NCI-H1092 treated with DMSO at 0.1 percent for 48 hours (cell line): ENCODE results near the gene HOXD9.

Experiments
- DNase-seq: peaks from one replicate; lab custom pipeline; 2025; lab: John Stamatoyannopoulos, UW

HOXD9 gene

GRCh38 chr2:176165370-176166050 is 43.0 kb downstream of the HOXD9 start:
- DNase-seq, result no peak

- no peak for DNase-seq
These were observed 43.8 kb downstream of the HOXD9 start for GRCh38 chr2:176166272-176166671.

GRCh38 chr2:176167398-176167797 is 44.9 kb downstream of the HOXD9 start:
- no peak for DNase-seq

DNA sequence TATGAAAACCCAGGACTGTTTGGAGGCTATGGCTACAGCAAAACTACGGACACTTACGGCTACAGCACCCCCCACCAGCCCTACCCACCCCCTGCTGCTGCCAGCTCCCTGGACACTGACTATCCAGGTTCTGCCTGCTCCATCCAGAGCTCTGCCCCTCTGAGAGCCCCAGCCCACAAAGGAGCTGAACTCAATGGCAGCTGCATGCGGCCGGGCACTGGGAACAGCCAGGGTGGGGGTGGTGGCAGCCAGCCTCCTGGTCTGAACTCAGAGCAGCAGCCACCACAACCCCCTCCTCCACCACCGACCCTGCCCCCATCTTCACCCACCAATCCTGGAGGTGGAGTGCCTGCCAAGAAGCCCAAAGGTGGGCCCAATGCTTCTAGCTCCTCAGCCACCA is 46.7 kb downstream of the HOXD9 start:
- no peak for DNase-seq

- no peak for DNase-seq
These were observed 47.2 kb downstream of the HOXD9 start for GRCh38 chr2:176169711-176170110.

- no peak for DNase-seq
These were observed 48.2 kb downstream of the HOXD9 start for GRCh38 chr2:176170602-176171305.

DNA sequence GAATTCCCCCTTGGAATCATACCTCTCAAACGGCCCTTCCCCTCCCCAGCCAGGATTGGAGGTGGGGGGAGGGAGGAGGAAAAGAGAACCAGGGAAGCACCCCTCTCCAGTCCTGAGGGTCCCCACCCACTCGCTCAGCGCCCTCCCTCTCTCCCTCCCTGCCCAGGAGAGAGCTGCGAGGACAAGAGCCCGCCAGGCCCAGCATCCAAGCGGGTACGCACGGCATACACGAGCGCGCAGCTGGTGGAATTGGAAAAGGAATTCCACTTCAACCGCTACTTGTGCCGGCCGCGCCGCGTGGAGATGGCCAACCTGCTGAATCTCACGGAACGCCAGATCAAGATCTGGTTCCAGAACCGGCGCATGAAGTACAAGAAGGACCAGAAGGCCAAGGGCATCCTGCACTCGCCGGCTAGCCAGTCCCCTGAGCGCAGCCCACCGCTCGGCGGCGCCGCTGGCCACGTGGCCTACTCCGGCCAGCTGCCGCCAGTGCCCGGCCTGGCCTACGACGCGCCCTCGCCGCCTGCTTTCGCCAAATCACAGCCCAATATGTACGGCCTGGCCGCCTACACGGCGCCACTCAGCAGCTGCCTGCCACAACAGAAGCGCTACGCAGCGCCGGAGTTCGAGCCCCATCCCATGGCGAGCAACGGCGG is 49.0 kb downstream of the HOXD9 start:
- DNase-seq, result no peak

DNA sequence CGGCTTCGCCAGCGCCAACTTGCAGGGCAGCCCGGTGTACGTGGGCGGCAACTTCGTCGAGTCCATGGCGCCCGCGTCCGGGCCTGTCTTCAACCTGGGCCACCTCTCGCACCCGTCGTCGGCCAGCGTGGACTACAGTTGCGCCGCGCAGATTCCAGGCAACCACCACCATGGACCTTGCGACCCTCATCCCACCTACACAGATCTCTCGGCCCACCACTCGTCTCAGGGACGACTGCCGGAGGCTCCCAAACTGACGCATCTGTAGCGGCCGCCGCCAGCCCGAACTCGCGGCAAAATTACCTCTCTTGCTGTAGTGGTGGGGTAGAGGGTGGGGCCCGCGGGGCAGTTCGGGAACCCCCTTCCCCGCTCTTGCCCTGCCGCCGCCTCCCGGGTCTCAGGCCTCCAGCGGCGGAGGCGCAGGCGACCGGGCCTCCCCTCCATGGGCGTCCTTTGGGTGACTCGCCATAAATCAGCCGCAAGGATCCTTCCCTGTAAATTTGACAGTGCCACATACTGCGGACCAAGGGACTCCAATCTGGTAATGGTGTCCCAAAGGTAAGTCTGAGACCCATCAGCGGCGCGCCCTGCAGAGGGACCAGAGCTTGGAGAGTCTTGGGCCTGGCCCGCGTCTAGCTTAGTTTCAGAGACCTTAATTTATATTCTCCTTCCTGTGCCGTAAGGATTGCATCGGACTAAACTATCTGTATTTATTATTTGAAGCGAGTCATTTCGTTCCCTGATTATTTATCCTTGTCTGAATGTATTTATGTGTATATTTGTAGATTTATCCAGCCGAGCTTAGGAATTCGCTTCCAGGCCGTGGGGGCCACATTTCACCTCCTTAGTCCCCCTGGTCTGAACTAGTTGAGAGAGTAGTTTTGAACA is 49.7 kb downstream of the HOXD9 start:
- DNase-seq, result no peak

DNA sequence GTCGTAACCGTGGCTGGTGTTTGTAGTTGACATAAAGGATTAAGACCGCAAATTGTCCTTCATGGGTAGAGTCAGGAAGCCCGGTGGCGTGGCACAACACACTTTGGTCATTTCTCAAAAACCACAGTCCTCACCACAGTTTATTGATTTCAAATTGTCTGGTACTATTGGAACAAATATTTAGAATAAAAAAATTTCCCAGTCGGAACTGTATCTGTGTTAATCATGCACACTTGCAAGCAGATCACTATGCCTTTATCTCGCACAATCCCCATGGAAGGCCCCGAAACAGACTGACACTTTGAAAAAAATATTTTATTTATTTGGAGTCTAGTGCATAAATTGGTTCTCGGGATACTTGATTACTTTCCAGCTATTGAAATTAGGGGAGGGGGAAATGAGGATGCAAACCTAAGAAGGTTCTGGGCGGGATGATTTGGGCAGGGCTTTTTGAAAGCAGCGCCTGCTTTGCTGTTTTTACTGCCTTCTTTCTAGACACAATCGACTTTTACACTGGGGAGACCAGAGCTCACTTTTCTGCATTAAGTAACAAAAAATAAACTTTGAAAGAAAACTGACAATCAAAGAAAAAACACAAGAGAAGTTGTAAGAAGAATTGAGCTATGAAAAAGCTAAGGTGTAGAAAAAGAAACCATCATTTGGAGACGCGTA is 50.5 kb downstream of the HOXD9 start:
- DNase-seq, result no peak

- DNase-seq, result no peak
These were observed 51.3 kb downstream of the HOXD9 start for GRCh38 chr2:176173567-176174381.

DNA sequence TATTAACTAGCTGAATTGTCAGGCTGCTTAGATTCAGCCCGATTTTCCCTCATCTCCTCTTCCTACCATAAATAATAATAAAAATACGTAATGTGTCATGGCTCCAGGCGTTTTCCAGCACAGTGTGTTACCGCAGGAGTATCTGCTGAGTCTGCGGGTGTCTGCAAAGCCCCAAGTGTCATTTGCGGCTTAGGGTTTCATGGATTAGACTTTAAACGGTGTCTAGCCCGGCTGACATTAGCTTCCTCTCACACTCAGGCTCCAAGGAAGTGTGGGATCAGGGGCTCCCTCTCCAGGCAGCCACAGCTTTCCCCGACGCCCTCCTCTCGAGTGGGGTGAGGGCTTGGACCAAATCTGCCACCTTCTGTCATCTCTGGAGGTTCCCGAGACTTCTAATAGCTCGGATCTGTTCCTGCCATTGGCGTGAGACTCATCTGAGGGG is 51.9 kb downstream of the HOXD9 start:
- no peak for DNase-seq
